ENCODE measurements around the gene ANK2. TPM values are rescaled to one million over a fixed set of nuclear protein-coding genes. Genes with fewer than 3 reads are reported as not detected.

Gene ANK2
- total RNA-seq, 1 donor from 2014 or later: 77.8 TPM

DNA sequence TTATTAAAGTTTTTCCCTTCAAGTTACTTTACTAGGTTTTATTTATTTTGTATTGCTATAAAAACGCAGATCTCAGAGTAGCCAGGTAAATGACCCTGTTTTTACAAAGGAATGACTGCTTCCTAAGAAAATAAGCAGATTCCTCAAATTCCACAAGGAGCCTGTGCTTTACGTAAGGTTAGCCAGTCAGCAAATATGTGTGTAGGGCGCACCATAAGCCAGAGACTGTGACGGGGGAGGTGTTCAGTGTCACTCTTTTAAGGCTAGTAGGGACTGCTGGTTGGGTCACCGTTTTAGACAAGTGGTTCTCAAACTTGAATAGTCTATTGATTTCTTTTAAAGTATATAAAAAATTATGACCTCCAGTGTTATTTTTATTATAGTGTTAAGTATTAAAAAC, 119.9 kb downstream of the ANK2 start:
- H3K27ac Mint-ChIP-seq (ENCODE audit: unreplicated experiment): peak overlapping the region; percentile 56
- Histone ChIP-seq H4K20me1 (ENCODE audit: insufficient read depth, low read length) (no peaks in the 10 kb centered on the region), H3K27ac (ENCODE audit: low read depth, low read length) (no peak overlapping the region), H3K9ac (ENCODE audit: low read length) (no peak overlapping the region), H3K79me2 (ENCODE audit: insufficient read depth, low read length) (no peaks in the 10 kb centered on the region), H3K9me3 (ENCODE audit: insufficient read depth, low read depth, low read length) (no peaks in the 10 kb centered on the region), H3K27me3 (ENCODE audit: insufficient read depth, low read length) (no peaks in the 10 kb centered on the region), H3K4me2 (ENCODE audit: low read length) (no peak overlapping the region), H3K4me3 (ENCODE audit: insufficient read depth, low read depth, low read length) (no peak overlapping the region), H3K36me3 (ENCODE audit: insufficient read depth, low read length) (no peaks in the 10 kb centered on the region), H3K4me1 (ENCODE audit: insufficient read depth, low read length) (no peaks in the 10 kb centered on the region), H2AFZ (ENCODE audit: low read depth, low read length) (no peak overlapping the region)
- no peaks in the 10 kb centered on the region for H3K27me3 Mint-ChIP-seq (ENCODE audit: low read depth, unreplicated experiment)
- no peak overlapping the region for H3K4me3 Mint-ChIP-seq (ENCODE audit: unreplicated experiment)
- H3K4me1 Mint-ChIP-seq (ENCODE audit: low read depth, unreplicated experiment): peaks cover 11% of the 10 kb centered on the region
- TF ChIP-seq, protein P1, sequence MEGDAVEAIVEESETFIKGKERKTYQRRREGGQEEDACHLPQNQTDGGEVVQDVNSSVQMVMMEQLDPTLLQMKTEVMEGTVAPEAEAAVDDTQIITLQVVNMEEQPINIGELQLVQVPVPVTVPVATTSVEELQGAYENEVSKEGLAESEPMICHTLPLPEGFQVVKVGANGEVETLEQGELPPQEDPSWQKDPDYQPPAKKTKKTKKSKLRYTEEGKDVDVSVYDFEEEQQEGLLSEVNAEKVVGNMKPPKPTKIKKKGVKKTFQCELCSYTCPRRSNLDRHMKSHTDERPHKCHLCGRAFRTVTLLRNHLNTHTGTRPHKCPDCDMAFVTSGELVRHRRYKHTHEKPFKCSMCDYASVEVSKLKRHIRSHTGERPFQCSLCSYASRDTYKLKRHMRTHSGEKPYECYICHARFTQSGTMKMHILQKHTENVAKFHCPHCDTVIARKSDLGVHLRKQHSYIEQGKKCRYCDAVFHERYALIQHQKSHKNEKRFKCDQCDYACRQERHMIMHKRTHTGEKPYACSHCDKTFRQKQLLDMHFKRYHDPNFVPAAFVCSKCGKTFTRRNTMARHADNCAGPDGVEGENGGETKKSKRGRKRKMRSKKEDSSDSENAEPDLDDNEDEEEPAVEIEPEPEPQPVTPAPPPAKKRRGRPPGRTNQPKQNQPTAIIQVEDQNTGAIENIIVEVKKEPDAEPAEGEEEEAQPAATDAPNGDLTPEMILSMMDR (IDR thresholded peaks at IDR 0.05; ENCODE audit: insufficient read depth, low read depth, low read length): no peak
- TF ChIP-seq EZH2 (IDR thresholded peaks at IDR 0.05; ENCODE audit: insufficient read depth, low read length): no peak
- H3K9me3 Mint-ChIP-seq (ENCODE audit: unreplicated experiment): no peaks in the 10 kb centered on the region
- FAIRE-seq: no peak
- peak; percentile 16 for DNase-seq (ENCODE audit: low read depth)
- no peaks in the 10 kb centered on the region for H3K36me3 Mint-ChIP-seq (ENCODE audit: low read depth, unreplicated experiment)

DNA sequence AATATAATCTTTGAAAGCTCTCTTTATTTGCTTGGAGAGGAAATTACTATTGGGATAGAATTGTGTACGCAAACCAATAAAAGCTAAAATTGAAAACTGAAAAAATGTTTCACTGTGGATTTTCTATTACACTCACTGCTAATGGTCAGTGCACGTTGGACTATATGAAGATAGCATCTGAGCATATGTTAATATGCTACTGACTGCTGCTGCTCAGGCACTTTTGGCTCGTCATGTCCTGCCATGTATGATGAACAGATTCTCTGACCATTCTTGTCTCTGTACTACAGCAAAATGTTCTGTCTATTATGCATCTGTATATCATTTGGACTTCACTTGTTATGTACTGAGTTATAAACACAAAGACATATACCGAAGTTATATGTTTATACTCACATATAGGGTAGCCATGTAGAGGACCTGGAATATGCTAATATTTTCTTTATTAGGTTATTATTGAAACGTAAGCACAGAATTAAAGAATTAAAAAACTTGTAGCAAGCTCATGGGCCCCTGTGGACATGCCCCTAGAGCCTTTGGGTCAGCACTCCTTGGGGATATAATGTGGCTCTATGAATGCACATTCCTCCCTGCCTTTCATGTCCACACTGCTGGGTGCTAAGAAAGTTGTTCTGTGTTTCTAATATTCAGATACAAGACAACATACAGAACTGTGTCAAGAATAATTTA, 120.8 kb downstream of the ANK2 start:
- no peak overlapping the region for H3K9ac ChIP-seq (ENCODE audit: low read length)
- H3K27ac Mint-ChIP-seq (ENCODE audit: unreplicated experiment): no peak overlapping the region
- no peaks in the 10 kb centered on the region for H3K4me1 ChIP-seq (ENCODE audit: insufficient read depth, low read length)
- no peak overlapping the region for H3K4me2 ChIP-seq (ENCODE audit: low read length)
- H2AFZ ChIP-seq (ENCODE audit: low read depth, low read length): no peak overlapping the region
- DNase-seq (ENCODE audit: low read depth) (no peak), FAIRE-seq (no peak)
- no peaks in the 10 kb centered on the region for H4K20me1 ChIP-seq (ENCODE audit: insufficient read depth, low read length)
- H3K27me3 Mint-ChIP-seq (ENCODE audit: low read depth, unreplicated experiment): no peaks in the 10 kb centered on the region
- H3K4me3 Mint-ChIP-seq (ENCODE audit: unreplicated experiment): no peak overlapping the region
- H3K9me3 ChIP-seq (ENCODE audit: insufficient read depth, low read depth, low read length): no peaks in the 10 kb centered on the region
- H3K9me3 Mint-ChIP-seq (ENCODE audit: unreplicated experiment): no peaks in the 10 kb centered on the region
- TF ChIP-seq, protein P1 (IDR thresholded peaks at IDR 0.05; ENCODE audit: insufficient read depth, low read depth, low read length): no peak
- TF ChIP-seq EZH2 (IDR thresholded peaks at IDR 0.05; ENCODE audit: insufficient read depth, low read length): no peak
- H3K27ac ChIP-seq (ENCODE audit: low read depth, low read length): no peak overlapping the region
- no peaks in the 10 kb centered on the region for H3K36me3 Mint-ChIP-seq (ENCODE audit: low read depth, unreplicated experiment)
- H3K4me1 Mint-ChIP-seq (ENCODE audit: low read depth, unreplicated experiment): peaks cover 11% of the 10 kb centered on the region
- no peak overlapping the region for H3K4me3 ChIP-seq (ENCODE audit: insufficient read depth, low read depth, low read length)
- H3K27me3 ChIP-seq (ENCODE audit: insufficient read depth, low read length): no peaks in the 10 kb centered on the region
- no peaks in the 10 kb centered on the region for H3K79me2 ChIP-seq (ENCODE audit: insufficient read depth, low read length)
- no peaks in the 10 kb centered on the region for H3K36me3 ChIP-seq (ENCODE audit: insufficient read depth, low read length)

DNA sequence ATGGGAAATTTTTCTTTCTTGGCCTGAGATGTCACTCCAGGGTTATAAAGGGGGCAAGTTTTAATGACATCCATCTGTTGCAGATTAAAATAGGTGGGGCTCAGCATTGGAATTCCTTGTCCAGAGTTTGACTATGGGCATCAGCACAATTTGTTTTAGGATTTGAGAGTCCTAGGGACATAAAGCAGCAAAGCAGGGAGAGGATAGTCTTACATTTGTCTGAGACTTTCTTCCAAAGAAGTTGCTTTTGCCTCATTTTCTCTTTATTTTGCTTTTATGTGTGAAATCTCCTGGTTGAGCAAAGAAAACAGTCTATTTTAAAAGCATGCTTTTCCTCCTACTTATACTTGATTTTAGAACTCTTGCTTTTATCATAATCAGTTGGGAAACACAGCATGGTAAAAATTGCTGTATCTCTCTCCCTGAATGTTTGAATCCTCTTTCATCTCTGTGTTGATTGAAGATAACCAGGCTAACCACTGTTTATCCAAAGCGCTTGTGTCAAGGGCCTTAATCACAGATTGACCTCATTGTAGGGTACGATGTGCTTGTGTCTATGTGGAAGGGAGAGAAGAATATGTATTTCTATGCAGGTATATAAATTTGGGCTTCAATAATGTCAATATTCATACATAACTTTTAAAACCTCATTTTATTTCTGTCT, 121.5 kb downstream of the ANK2 start:
- no peak overlapping the region for H3K27ac ChIP-seq (ENCODE audit: low read depth, low read length)
- no peaks in the 10 kb centered on the region for H3K79me2 ChIP-seq (ENCODE audit: insufficient read depth, low read length)
- no peaks in the 10 kb centered on the region for H3K27me3 ChIP-seq (ENCODE audit: insufficient read depth, low read length)
- H3K4me2 ChIP-seq (ENCODE audit: low read length): no peak overlapping the region
- H3K4me1 ChIP-seq (ENCODE audit: insufficient read depth, low read length): no peaks in the 10 kb centered on the region
- H3K4me1 Mint-ChIP-seq (ENCODE audit: low read depth, unreplicated experiment): peaks cover 11% of the 10 kb centered on the region
- TF ChIP-seq EZH2 (IDR thresholded peaks at IDR 0.05; ENCODE audit: insufficient read depth, low read length): no peak
- TF ChIP-seq, protein P1 (IDR thresholded peaks at IDR 0.05; ENCODE audit: insufficient read depth, low read depth, low read length): no peak
- no peak overlapping the region for H3K4me3 ChIP-seq (ENCODE audit: insufficient read depth, low read depth, low read length)
- DNase-seq (ENCODE audit: low read depth) (no peak), FAIRE-seq (no peak)
- no peaks in the 10 kb centered on the region for H3K9me3 ChIP-seq (ENCODE audit: insufficient read depth, low read depth, low read length)
- no peaks in the 10 kb centered on the region for H3K36me3 Mint-ChIP-seq (ENCODE audit: low read depth, unreplicated experiment)
- no peaks in the 10 kb centered on the region for H3K36me3 ChIP-seq (ENCODE audit: insufficient read depth, low read length)
- H3K9ac ChIP-seq (ENCODE audit: low read length): no peak overlapping the region
- H3K27me3 Mint-ChIP-seq (ENCODE audit: low read depth, unreplicated experiment): no peaks in the 10 kb centered on the region
- no peak overlapping the region for H3K4me3 Mint-ChIP-seq (ENCODE audit: unreplicated experiment)
- no peak overlapping the region for H2AFZ ChIP-seq (ENCODE audit: low read depth, low read length)
- no peak overlapping the region for H3K27ac Mint-ChIP-seq (ENCODE audit: unreplicated experiment)
- H4K20me1 ChIP-seq (ENCODE audit: insufficient read depth, low read length): no peaks in the 10 kb centered on the region
- no peaks in the 10 kb centered on the region for H3K9me3 Mint-ChIP-seq (ENCODE audit: unreplicated experiment)

All from astrocyte (in vitro differentiated cells and primary cell).